Endothelial cell of umbilical vein (primary cell): ENCODE data around the gene CYP2D6. TPM values are rescaled to one million over a fixed set of nuclear protein-coding genes. Genes with fewer than 3 reads are reported as not detected.

Source experiments
- BruUV-seq: library from RNA; stranded (reverse); fragments of 400-500 nt; replicated peaks from 2 replicates; lab custom pipeline; 2021; lab: Mats Ljungman, UMichigan
- CTCF ChIA-PET: fragments of 300-600, 350-600 bp; sonication (Branson Sonifier 250); formaldehyde crosslinking; loops from one replicate; lab custom pipeline; 2021; ENCODE audit warnings: antibody characterized with exemption, inconsistent platforms; lab: Charles Lee
- POLR2A ChIA-PET: fragments of 300-600, 350-600 bp; sonication (Branson Sonifier 250); formaldehyde crosslinking; loops from one replicate; lab custom pipeline; 2021; ENCODE audit warnings: antibody characterized with exemption, inconsistent platforms; lab: Charles Lee
- DNase-seq: peaks from one replicate; pipeline ENCODE4 v3.0.0-alpha.2; 2011; ENCODE audit warnings: low read depth, low spot score
- FAIRE-seq: peaks from 2 replicates; lab custom pipeline; 2011; peaks lifted over from hg19 to GRCh38; lab: Jason Lieb, UNC
- H2AFZ ChIP-seq: 2 replicates; pipeline ENCODE4 v1.6.0; 2012; ENCODE audit warnings: low read depth, low read length, control low read depth, inconsistent platforms
- H3K27ac ChIP-seq: 2 replicates; pipeline ENCODE4 v1.5.1; 2011; ENCODE audit warnings: low read depth, mild to moderate bottlenecking, control low read depth, low read length, moderate library complexity; ENCODE audit not compliant: insufficient read depth
- H3K27me3 ChIP-seq, 2 experiments: 2 replicates each; pipeline versions ENCODE4 v1.6.0 to v1.6.1; 2011; ENCODE audit warnings: low read length in 2 of 2, mixed read lengths in 1 of 2; ENCODE audit not compliant: control insufficient read depth in 2 of 2, insufficient read depth in 2 of 2
- H3K36me3 ChIP-seq, 2 experiments: 2 replicates in 1 of 2; 3 replicates in 1 of 2; pipeline ENCODE4 v1.5.1; 2011; ENCODE audit warnings: low read length in 2 of 2, mild to moderate bottlenecking in 1 of 2, moderate library complexity in 1 of 2; ENCODE audit not compliant: control insufficient read depth in 2 of 2, insufficient read depth in 2 of 2; ENCODE audit errors: extremely low read depth in 1 of 2
- H3K4me1 ChIP-seq: 3 replicates; pipeline ENCODE4 v1.5.1; 2011; ENCODE audit warnings: mild to moderate bottlenecking, low read length; ENCODE audit not compliant: control insufficient read depth, insufficient read depth; ENCODE audit errors: extremely low read depth
- H3K4me2 ChIP-seq: 2 replicates; pipeline ENCODE4 v1.6.1; 2011; ENCODE audit warnings: low read length, control low read depth, mixed read lengths; ENCODE audit not compliant: insufficient read depth
- H3K4me3 ChIP-seq, 3 experiments: fragments of 200-600 bp in 1 of 3; sonication (generic), shearing (Covaris generic) in 1 of 3; replicated peaks in 1 of 3; 2 replicates each; pipeline ENCODE4 v1.5.1; 2011 to 2016; ENCODE audit warnings: control low read depth in 3 of 3, low read length in 3 of 3, mild to moderate bottlenecking in 2 of 3, inconsistent platforms in 1 of 3, low read depth in 1 of 3, moderate library complexity in 1 of 3; ENCODE audit not compliant: insufficient read depth in 1 of 3
- H3K79me2 ChIP-seq: 2 replicates; pipeline ENCODE4 v1.6.0; 2012; ENCODE audit warnings: low read length, inconsistent platforms; ENCODE audit not compliant: control insufficient read depth, insufficient read depth
- H3K9ac ChIP-seq: replicated peaks from 2 replicates; pipeline ENCODE3; 2011; ENCODE audit warnings: low read length, control low read depth; ENCODE audit not compliant: insufficient read depth; ENCODE audit errors: extremely low read depth
- H3K9me1 ChIP-seq: replicated peaks from 3 replicates; pipeline ENCODE4 v1.6.0; 2011; ENCODE audit warnings: mild to moderate bottlenecking, low read length; ENCODE audit not compliant: control insufficient read depth, insufficient read depth; ENCODE audit errors: extremely low read depth
- H3K9me3 ChIP-seq: replicated peaks from 2 replicates; pipeline ENCODE4 v1.5.1; 2012; ENCODE audit warnings: low read length, inconsistent platforms; ENCODE audit not compliant: control insufficient read depth, insufficient read depth
- H4K20me1 ChIP-seq: replicated peaks from 2 replicates; pipeline ENCODE3; 2011; ENCODE audit warnings: mild to moderate bottlenecking, low read length; ENCODE audit not compliant: control insufficient read depth, insufficient read depth; ENCODE audit errors: extremely low read depth
- EZH2 ChIP-seq: IDR thresholded peaks from 2 replicates; pipeline ENCODE4 v1.6.1; 2012; ENCODE audit warnings: borderline replicate concordance, low read depth, mild to moderate bottlenecking, moderate library complexity, low read length, inconsistent platforms; ENCODE audit not compliant: severe bottlenecking
- GATA2 ChIP-seq: IDR thresholded peaks from 2 replicates; pipeline ENCODE4 v1.7.0; 2011; ENCODE audit warnings: low read depth, mild to moderate bottlenecking, moderate library complexity, mixed read lengths, low read length; ENCODE audit not compliant: insufficient read length, insufficient read depth
- JUN ChIP-seq: IDR thresholded peaks from 2 replicates; pipeline ENCODE4 v1.6.1; 2011; ENCODE audit warnings: borderline replicate concordance, low read depth; ENCODE audit not compliant: insufficient read length, insufficient read depth
- MAX ChIP-seq: IDR thresholded peaks from 2 replicates; pipeline ENCODE4 v1.6.1; 2011; ENCODE audit not compliant: insufficient read depth, insufficient read length
- MYC ChIP-seq: IDR thresholded peaks from one replicate; pipeline ENCODE4 v1.6.1; 2011; ENCODE audit warnings: mild to moderate bottlenecking, low read depth, low read length
- POLR2A ChIP-seq: IDR thresholded peaks from 2 replicates; pipeline ENCODE4 v1.6.1; 2012; ENCODE audit warnings: low read depth, mild to moderate bottlenecking, control low read depth, low read length
- POLR2AphosphoS5 ChIP-seq: IDR thresholded peaks from 2 replicates; pipeline ENCODE4 v1.6.1; 2012; ENCODE audit warnings: low read depth, mild to moderate bottlenecking, control low read depth, low read length, moderate library complexity; ENCODE audit not compliant: insufficient read depth
- dilution Hi-C: fragments of 300-500 bp; cut with MboI; formaldehyde crosslinking; loops from one replicate; pipeline ENCODE4 v1.15.0; 2019; ENCODE audit warnings: low sequenced_read_pairs; ENCODE audit not compliant: extremely low pct_ligation_motif_present
- intact Hi-C: fragments of 100-400 bp; cut with micrococcal nuclease; formaldehyde crosslinking; loops from one replicate; pipeline ENCODE4 v1.10.0; 2022
- polyA plus RNA-seq, 4 experiments: library from polyadenylated mRNA; depleted of rRNA in 3 of 4; stranded (reverse) in 3 of 4; unstranded in 1 of 4; fragments of >200 nt; gene quantifications; 2 replicates each; pipeline versions ENCODE4 v1.2.1 to v1.2.3, GENCODE V29; 2011 to 2012; ENCODE audit warnings: missing spikeins in 1 of 4
- total RNA-seq: library from RNA; stranded (reverse); gene quantifications from 2 replicates; pipeline ENCODE4 v1.2.3, GENCODE V29; 2021
- TF ChIP-seq, protein P1 (sequence below), 2 donors: IDR thresholded peaks; 1 replicate in 1 of 2; 2 replicates in 1 of 2; pipeline ENCODE4 v1.5.1; 2011; ENCODE audit warnings: low read length in 2 of 2, mild to moderate bottlenecking in 2 of 2, moderate library complexity in 2 of 2, control low read depth in 1 of 2, inconsistent platforms in 1 of 2, low read depth in 1 of 2; ENCODE audit not compliant: insufficient read depth in 1 of 2; ENCODE audit errors: extremely low read depth in 1 of 2

The CYP2D6 gene
- total and polyA plus RNA-seq, 2 donors (not counting 3 experiments of a cell fraction or from before 2014, with no cell fraction given) = 0.25 to 0.91 TPM

DNA sequence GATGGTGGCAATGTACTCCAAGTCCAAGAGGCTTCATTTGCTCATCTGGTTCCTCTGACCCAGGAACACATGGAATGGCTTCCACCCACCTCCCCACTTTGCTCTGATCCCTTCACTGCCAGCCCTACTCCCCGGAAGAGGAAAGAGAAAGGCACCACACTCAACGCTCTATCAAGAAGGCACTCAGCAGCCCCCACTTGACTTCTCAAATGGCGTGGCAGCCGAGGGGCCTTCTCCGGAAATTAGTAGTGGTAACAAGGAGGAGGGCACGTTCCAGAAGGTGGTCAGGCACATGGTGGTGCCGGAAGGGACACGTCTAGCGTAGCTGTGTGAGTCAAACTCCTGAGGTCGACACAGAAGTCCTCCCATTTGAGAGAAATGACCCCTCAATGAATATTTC, 36.5 kb upstream of the CYP2D6 start:
- BruUV-seq = no TSS peak
- no peaks in the 10 kb centered on the region for H4K20me1 ChIP-seq
- dilution Hi-C loops = no loop called here
- CTCF ChIA-PET = interaction anchor here (0.7 to 1.6 kb wide), 3 partner anchors 87 to 270 kb away, joined by 3 to 9 read pairs (median 3); no protein-coding TSS in a partner anchor
- FAIRE-seq (no peak), DNase-seq (no peak)
- H3K9me3 ChIP-seq = no peaks in the 10 kb centered on the region
- H3K36me3 ChIP-seq = peaks cover 0 to 12% of the 10 kb centered on the region in 2 experiments
- intact Hi-C loops = no loop called here
- no peaks in the 10 kb centered on the region for H3K27me3 ChIP-seq
- no peak overlapping the region for H2AFZ ChIP-seq
- no peaks in the 10 kb centered on the region for H3K79me2 ChIP-seq
- TF ChIP-seq EZH2 = no peak
- TF ChIP-seq POLR2AphosphoS5 = no peak
- no peak for TF ChIP-seq MAX
- H3K9me1 ChIP-seq = no peaks in the 10 kb centered on the region
- POLR2A ChIA-PET = no interaction called here
- H3K27ac ChIP-seq = no peak overlapping the region
- H3K4me3 ChIP-seq = no peak overlapping the region
- H3K4me1 ChIP-seq = no peaks in the 10 kb centered on the region
- no peak overlapping the region for H3K9ac ChIP-seq
- no peak overlapping the region for H3K4me2 ChIP-seq

GRCh38 chr22:42164901-42165300, 34.3 kb upstream of the CYP2D6 start:
- TF ChIP-seq GATA2 = no peak
- no peak for TF ChIP-seq MAX
- TF ChIP-seq, protein P1, sequence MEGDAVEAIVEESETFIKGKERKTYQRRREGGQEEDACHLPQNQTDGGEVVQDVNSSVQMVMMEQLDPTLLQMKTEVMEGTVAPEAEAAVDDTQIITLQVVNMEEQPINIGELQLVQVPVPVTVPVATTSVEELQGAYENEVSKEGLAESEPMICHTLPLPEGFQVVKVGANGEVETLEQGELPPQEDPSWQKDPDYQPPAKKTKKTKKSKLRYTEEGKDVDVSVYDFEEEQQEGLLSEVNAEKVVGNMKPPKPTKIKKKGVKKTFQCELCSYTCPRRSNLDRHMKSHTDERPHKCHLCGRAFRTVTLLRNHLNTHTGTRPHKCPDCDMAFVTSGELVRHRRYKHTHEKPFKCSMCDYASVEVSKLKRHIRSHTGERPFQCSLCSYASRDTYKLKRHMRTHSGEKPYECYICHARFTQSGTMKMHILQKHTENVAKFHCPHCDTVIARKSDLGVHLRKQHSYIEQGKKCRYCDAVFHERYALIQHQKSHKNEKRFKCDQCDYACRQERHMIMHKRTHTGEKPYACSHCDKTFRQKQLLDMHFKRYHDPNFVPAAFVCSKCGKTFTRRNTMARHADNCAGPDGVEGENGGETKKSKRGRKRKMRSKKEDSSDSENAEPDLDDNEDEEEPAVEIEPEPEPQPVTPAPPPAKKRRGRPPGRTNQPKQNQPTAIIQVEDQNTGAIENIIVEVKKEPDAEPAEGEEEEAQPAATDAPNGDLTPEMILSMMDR (IDR thresholded peaks at IDR 0.05; ENCODE audit: extremely low read depth in 1 of 2, insufficient read depth in 1 of 2, low read depth in 1 of 2, low read length in 2 of 2) = no peak
- no peak for TF ChIP-seq JUN
- no peak for TF ChIP-seq POLR2AphosphoS5
- no peak for TF ChIP-seq POLR2A
- TF ChIP-seq EZH2 = no peak
- TF ChIP-seq MYC = no peak
- no peak overlapping the region for H3K4me2 ChIP-seq
- no peak overlapping the region for H3K27ac ChIP-seq
- no peaks in the 10 kb centered on the region for H3K9me3 ChIP-seq
- H3K4me3 ChIP-seq = no peak overlapping the region
- DNase-seq = no peak
- intact Hi-C loops = loop anchor here (1.0 kb wide), 1 partner anchor 64 kb away; no protein-coding TSS in a partner anchor
- no TSS peak for BruUV-seq
- no peaks in the 10 kb centered on the region for H3K27me3 ChIP-seq
- H4K20me1 ChIP-seq = no peaks in the 10 kb centered on the region
- no peak for FAIRE-seq
- no peaks in the 10 kb centered on the region for H3K9me1 ChIP-seq
- H3K79me2 ChIP-seq = no peaks in the 10 kb centered on the region
- no peaks in the 10 kb centered on the region for H3K4me1 ChIP-seq
- ChIA-PET POLR2A (no interaction called here), CTCF (no interaction called here)
- dilution Hi-C loops = no loop called here
- peaks cover 0 to 12% of the 10 kb centered on the region in 2 experiments for H3K36me3 ChIP-seq
- no peak overlapping the region for H2AFZ ChIP-seq
- H3K9ac ChIP-seq = no peak overlapping the region
